NT2/D1 (cell line): ENCODE measurements around the gene NTM.

ENCODE experiments used
- YY1 ChIP-seq: IDR thresholded peaks from 2 replicates; pipeline ENCODE4 v1.6.1; 2011; ENCODE audit not compliant: insufficient read length, insufficient read depth
- ZNF274 ChIP-seq: IDR thresholded peaks from 2 replicates; pipeline ENCODE4 v1.6.1; 2011; ENCODE audit warnings: mild to moderate bottlenecking, low read depth, low read length

DNA sequence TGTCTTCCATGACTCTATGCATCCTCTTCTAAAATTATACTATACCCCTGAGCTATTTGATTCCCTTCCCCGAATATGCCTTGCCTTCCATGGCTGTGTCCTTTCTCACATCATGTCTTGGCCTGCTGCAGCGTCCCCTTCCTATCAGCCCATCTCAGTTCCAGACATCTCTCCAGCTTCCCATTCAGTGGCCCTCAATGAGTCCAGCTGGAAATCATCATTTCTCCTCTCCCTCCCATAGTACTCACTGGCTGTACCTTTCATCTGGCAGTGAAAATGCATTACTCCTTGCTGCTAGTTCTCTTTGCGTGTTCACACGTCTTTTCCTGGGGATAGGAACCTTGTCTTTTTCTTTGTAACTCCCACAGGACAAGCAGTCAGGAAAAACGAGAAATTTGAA is 486.8 kb downstream of the NTM start:
- TF ChIP-seq ZNF274 (no peak), YY1 (no peak)
